GM10248 (cell line): ENCODE data around the gene MOBP.
"Not testable (repeated sequence)": the region's sequence is repeated elsewhere in the genome, so short reads cannot be mapped to it uniquely, and the experiment has no call there.

Experiments used
- CTCF ChIA-PET: fragments of 300-600 bp; sonication (Branson Sonifier 250); formaldehyde crosslinking; extraction: SDS; loops from one replicate; lab custom pipeline; 2021; ENCODE audit warnings: antibody characterized with exemption; lab: Yijun Ruan, JAX
- POLR2A ChIA-PET: fragments of 350-650 bp; sonication (Branson Sonifier 250); formaldehyde crosslinking; extraction: SDS; loops from one replicate; lab custom pipeline; 2020; ENCODE audit warnings: antibody characterized with exemption; lab: Yijun Ruan, JAX
- DNase-seq: peaks from one replicate; pipeline ENCODE4 v3.0.0; 2012; ENCODE audit errors: extremely low spot score
- CTCF ChIP-seq: IDR thresholded peaks from 2 replicates; pipeline ENCODE4 v1.5.1; 2012; ENCODE audit warnings: mild to moderate bottlenecking, low read depth; ENCODE audit errors: extremely low read depth, missing control alignments, control extremely low read depth

The MOBP gene

GRCh38 chr3:39467394-39468107 is at the start of gene MOBP:
MOBP (plus strand) TSS chr3:39467680; CDS start chr3:39502070, 34,390 bp downstream.
- DNase-seq, result no peak
- ChIA-PET POLR2A (no interaction called here), CTCF (interaction anchor here (0.7 kb wide), 1 partner anchor 20 kb away, joined by 3 read pairs; no protein-coding TSS in a partner anchor)
- no peak for TF ChIP-seq CTCF

- DNase-seq, CTCF ChIA-PET, POLR2A ChIA-PET: not testable (repeated sequence)
Measured at GRCh38 chr3:39418556-39419225, 48.8 kb upstream of the MOBP start.

GRCh38 chr3:39419742-39420315 is 47.7 kb upstream of the MOBP start:
- DNase-seq, result no peak
- CTCF ChIA-PET, result no interaction called here
- POLR2A ChIA-PET, result no interaction called here
- TF ChIP-seq CTCF, result no peak

GRCh38 chr3:39420543-39420942 is 46.9 kb upstream of the MOBP start:
- DNase-seq, result no peak
- CTCF ChIA-PET, result no interaction called here
- POLR2A ChIA-PET, result no interaction called here
- no peak for TF ChIP-seq CTCF

- DNase-seq, result no peak
- POLR2A ChIA-PET, result interaction anchor here (0.7 to 1.5 kb wide), 2 partner anchors 8 to 1436 kb away, joined by 4 to 5 read pairs; no protein-coding TSS in a partner anchor
- CTCF ChIA-PET, result interaction anchor here (1.4 to 1.8 kb wide), 2 partner anchors 24 to 29 kb away, joined by 4 read pairs; no protein-coding TSS in a partner anchor
- TF ChIP-seq CTCF, result no peak
Measured at GRCh38 chr3:39423436-39423970, 44.0 kb upstream of the MOBP start.

- POLR2A ChIA-PET, result no interaction called here
- DNase-seq, result no peak
- TF ChIP-seq CTCF, result no peak
- CTCF ChIA-PET, result interaction anchor here (1.4 to 1.8 kb wide), 3 partner anchors 10 to 138 kb away, joined by 5 to 6 read pairs (median 5); no protein-coding TSS in a partner anchor
Measured at GRCh38 chr3:39426312-39426711, 41.2 kb upstream of the MOBP start.
